ENCODE measurements around the gene UBAP1.
"Not testable (repeated sequence)": the region's sequence is repeated elsewhere in the genome, so short reads cannot be mapped to it uniquely, and the experiment has no call there.

Gene UBAP1

DNA sequence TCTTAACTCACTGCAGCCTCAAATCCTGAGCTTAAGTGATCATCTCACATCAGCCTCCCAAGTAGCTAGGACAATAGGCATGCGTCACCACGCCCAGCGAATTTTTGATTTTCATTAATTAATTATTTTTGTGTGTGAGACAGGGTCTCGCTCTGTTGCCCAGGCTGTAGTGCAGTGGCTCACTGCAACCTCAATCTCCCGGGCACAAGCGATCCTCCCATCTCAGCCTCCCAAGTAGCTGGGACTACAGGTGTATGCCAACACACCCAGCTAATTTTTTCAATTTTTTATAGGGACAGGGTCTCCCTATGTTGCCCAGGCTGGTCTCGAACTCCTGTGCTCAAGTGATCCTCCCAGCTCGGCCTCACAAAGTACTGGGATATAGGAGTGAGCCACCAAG, 41.4 kb downstream of the UBAP1 start:
- Histone ChIP-seq H3K9me3 (no peaks in the 10 kb centered on the region), H3K4me3 (no peak overlapping the region), H3K27me3 (ENCODE audit: low read depth) (no peaks in the 10 kb centered on the region), H3K4me1 (no peaks in the 10 kb centered on the region), H3K36me3 (replicated peaks) (no peaks in the 10 kb centered on the region)
- in situ Hi-C loops (cut with MboI; ENCODE audit: low sequenced_read_pairs): loop anchor here (5.0 kb wide), 1 partner anchor 48 kb away; no protein-coding TSS in a partner anchor
- no peak for DNase-seq (ENCODE audit: low spot score in 2 of 2)

DNA sequence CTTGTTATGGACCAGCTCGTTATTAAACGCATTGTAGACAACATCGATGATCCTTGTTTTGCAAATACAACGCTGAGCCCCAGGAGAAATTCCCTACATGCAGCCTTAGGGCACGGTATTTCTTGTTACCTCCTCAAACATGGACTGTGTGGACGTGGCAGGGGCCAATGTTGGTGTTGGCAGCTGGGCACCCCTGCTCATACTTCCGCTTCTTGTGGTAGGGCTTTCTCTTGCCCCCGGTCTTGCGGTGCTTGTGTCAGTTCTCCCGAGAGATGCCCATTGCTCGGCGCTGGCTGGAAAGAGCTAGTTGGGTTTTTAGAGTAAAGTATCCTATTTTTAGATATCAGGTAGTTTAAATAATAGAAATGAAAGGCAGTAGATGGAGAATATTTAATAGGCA, 45.5 kb downstream of the UBAP1 start:
- Histone ChIP-seq H3K27me3 (ENCODE audit: low read depth) (no peaks in the 10 kb centered on the region), H3K4me3 (no peak overlapping the region), H3K9me3 (no peaks in the 10 kb centered on the region), H3K36me3 (replicated peaks) (no peaks in the 10 kb centered on the region), H3K4me1 (peaks cover 14% of the 10 kb centered on the region)
- in situ Hi-C loops (cut with MboI; ENCODE audit: low sequenced_read_pairs): loop anchor here (5.0 kb wide), 1 partner anchor 52 kb away; no protein-coding TSS in a partner anchor
- DNase-seq (ENCODE audit: low spot score in 2 of 2): no peak

- H3K4me3 ChIP-seq; H3K27me3 ChIP-seq (ENCODE audit: low read depth); H3K9me3 ChIP-seq; H3K36me3 ChIP-seq (replicated peaks); in situ Hi-C loops (cut with MboI; ENCODE audit: low sequenced_read_pairs): not testable (repeated sequence)
- H3K4me1 ChIP-seq: peaks cover 14% of the 10 kb centered on the region
- DNase-seq (ENCODE audit: low spot score in 2 of 2): peak in 1 of 2 experiments; percentile 26
Measured at GRCh38 chr9:34226144-34226760, 47.4 kb downstream of the UBAP1 start.

GRCh38 chr9:34227445-34227844, 48.6 kb downstream of the UBAP1 start:
- Histone ChIP-seq H3K27me3 (ENCODE audit: low read depth) (no peaks in the 10 kb centered on the region), H3K9me3 (no peaks in the 10 kb centered on the region), H3K4me3 (no peak overlapping the region), H3K36me3 (replicated peaks) (no peaks in the 10 kb centered on the region), H3K4me1 (peaks cover 14% of the 10 kb centered on the region)
- in situ Hi-C loops (cut with MboI; ENCODE audit: low sequenced_read_pairs): no loop called here
- DNase-seq (ENCODE audit: low spot score in 2 of 2): no peak

GRCh38 chr9:34230556-34230955, 51.7 kb downstream of the UBAP1 start:
- in situ Hi-C loops (cut with MboI; ENCODE audit: low sequenced_read_pairs): no loop called here
- H3K4me1 ChIP-seq: peaks cover 14% of the 10 kb centered on the region

DNA sequence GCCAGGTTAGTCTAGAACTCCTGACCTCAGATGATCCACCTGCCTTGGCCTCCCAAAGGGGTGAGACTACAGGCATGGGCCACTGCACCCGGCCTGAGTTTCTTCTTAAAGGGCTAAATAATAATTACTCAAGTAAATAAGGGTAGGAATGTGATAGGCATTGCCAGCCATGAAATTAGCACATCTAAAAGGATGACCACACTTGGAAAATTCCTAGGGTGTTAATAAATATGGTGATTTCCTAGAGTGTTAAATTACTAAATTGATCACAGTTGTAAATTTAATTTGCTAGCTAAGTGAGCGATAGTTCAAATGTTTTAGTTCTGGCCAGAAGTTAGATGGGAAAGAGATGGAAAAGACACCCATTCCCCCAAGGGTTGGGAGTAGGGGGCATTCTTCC, 53.4 kb downstream of the UBAP1 start:
- DNase-seq (ENCODE audit: low spot score in 2 of 2): no peak
- peaks cover under 1% of the 10 kb centered on the region; the same call in 1 of the 2 replicates for H3K4me1 ChIP-seq

More at GRCh38 chr9:34230556-34230955, 51.7 kb downstream of the UBAP1 start:
- DNase-seq (ENCODE audit: low spot score in 2 of 2): no peak
- H3K36me3 ChIP-seq (replicated peaks): no peaks in the 10 kb centered on the region
- H3K27me3 ChIP-seq (ENCODE audit: low read depth): no peaks in the 10 kb centered on the region
- no peak overlapping the region for H3K4me3 ChIP-seq
- no peaks in the 10 kb centered on the region for H3K9me3 ChIP-seq

GRCh38 chr9:34233672-34234071, 54.8 kb downstream of the UBAP1 start:
- Histone ChIP-seq H3K27me3 (ENCODE audit: low read depth) (no peaks in the 10 kb centered on the region), H3K36me3 (replicated peaks) (peaks cover 11% of the 10 kb centered on the region), H3K9me3 (no peaks in the 10 kb centered on the region), H3K4me1 (no peaks in the 10 kb centered on the region), H3K4me3 (no peak overlapping the region)
- no peak for DNase-seq (ENCODE audit: low spot score in 2 of 2)
- in situ Hi-C loops (cut with MboI; ENCODE audit: low sequenced_read_pairs): no loop called here

More for the DNA sequence above, 53.4 kb downstream of the UBAP1 start:
- Histone ChIP-seq H3K4me3 (no peak overlapping the region), H3K27me3 (ENCODE audit: low read depth) (no peaks in the 10 kb centered on the region), H3K9me3 (no peaks in the 10 kb centered on the region), H3K36me3 (replicated peaks) (peaks cover 11% of the 10 kb centered on the region)
- in situ Hi-C loops (cut with MboI; ENCODE audit: low sequenced_read_pairs): no loop called here

DNA sequence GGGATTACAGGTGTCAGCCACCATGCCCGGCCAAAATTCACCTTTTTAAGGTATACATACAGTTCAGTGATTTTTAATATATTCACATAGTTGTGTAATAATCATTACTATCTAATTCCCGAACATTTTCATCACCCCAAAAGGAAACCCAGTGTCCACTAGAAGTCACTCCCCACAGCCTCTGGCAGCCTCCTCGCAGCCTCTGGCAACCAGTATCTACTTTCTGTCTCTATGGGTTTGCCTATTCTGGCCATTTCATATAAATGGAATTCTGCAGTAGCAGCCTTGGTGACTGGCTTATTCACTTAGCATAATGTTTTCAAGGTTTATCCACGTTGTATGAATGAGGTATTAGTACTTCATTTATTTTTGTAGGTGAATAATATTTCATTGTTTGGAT, 59.0 kb downstream of the UBAP1 start:
- Histone ChIP-seq H3K36me3 (replicated peaks) (peaks cover 28% of the 10 kb centered on the region), H3K27me3 (ENCODE audit: low read depth) (no peaks in the 10 kb centered on the region), H3K4me3 (no peak overlapping the region), H3K9me3 (no peaks in the 10 kb centered on the region), H3K4me1 (no peaks in the 10 kb centered on the region)
- in situ Hi-C loops (cut with MboI; ENCODE audit: low sequenced_read_pairs): no loop called here
- DNase-seq (ENCODE audit: low spot score in 2 of 2): no peak

- in situ Hi-C loops (cut with MboI; ENCODE audit: low sequenced_read_pairs): no loop called here
- no peaks in the 10 kb centered on the region for H3K9me3 ChIP-seq
- no peaks in the 10 kb centered on the region for H3K27me3 ChIP-seq (ENCODE audit: low read depth)
- no peak for DNase-seq (ENCODE audit: low spot score in 2 of 2)
- H3K36me3 ChIP-seq (replicated peaks): peaks cover 33% of the 10 kb centered on the region
- no peaks in the 10 kb centered on the region for H3K4me1 ChIP-seq
- no peak overlapping the region for H3K4me3 ChIP-seq
Measured at GRCh38 chr9:34240006-34240405, 61.2 kb downstream of the UBAP1 start.

GRCh38 chr9:34242830-34243229, 64.0 kb downstream of the UBAP1 start:
- Histone ChIP-seq H3K9me3 (no peaks in the 10 kb centered on the region), H3K27me3 (ENCODE audit: low read depth) (no peaks in the 10 kb centered on the region), H3K36me3 (replicated peaks) (peaks cover 26% of the 10 kb centered on the region), H3K4me1 (no peaks in the 10 kb centered on the region), H3K4me3 (no peak overlapping the region)
- in situ Hi-C loops (cut with MboI; ENCODE audit: low sequenced_read_pairs): no loop called here
- no peak for DNase-seq (ENCODE audit: low spot score in 2 of 2)

GRCh38 chr9:34245212-34245611, 66.4 kb downstream of the UBAP1 start:
- H3K4me3 ChIP-seq; H3K9me3 ChIP-seq; DNase-seq (ENCODE audit: low spot score in 2 of 2); in situ Hi-C loops (cut with MboI; ENCODE audit: low sequenced_read_pairs); H3K27me3 ChIP-seq (ENCODE audit: low read depth); H3K4me1 ChIP-seq: not testable (repeated sequence)
- H3K36me3 ChIP-seq (replicated peaks): peaks cover 41% of the 10 kb centered on the region

DNA sequence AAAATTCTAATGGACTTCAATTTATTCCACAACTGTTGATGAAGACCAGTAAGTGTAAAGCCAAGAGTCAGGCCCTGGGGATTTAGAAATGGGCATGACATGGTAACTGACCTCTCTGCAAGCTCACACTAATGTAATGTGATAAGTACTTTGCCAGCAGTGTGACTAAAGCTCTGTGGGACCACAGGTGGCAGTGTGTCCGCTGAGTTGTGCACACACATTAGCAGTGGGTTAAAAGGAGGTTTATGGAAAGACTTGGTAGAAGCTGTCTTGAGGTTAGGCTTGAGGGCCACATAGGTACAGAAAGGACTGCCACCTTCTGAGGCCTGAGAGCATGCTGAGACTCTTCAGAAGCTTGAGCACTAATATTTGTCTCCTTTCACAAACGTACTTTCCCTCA, 67.6 kb downstream of the UBAP1 start:
- no peak for DNase-seq (ENCODE audit: low spot score in 2 of 2)
- in situ Hi-C loops (cut with MboI; ENCODE audit: low sequenced_read_pairs): no loop called here
- peaks cover 47% of the 10 kb centered on the region for H3K36me3 ChIP-seq (replicated peaks)

GRCh38 chr9:34247782-34248181, 68.9 kb downstream of the UBAP1 start:
- not testable (repeated sequence) for H3K27me3 ChIP-seq (ENCODE audit: low read depth)

More for the DNA sequence above, 67.6 kb downstream of the UBAP1 start:
- H3K4me3 ChIP-seq: no peak overlapping the region
- H3K27me3 ChIP-seq (ENCODE audit: low read depth): no peaks in the 10 kb centered on the region
- H3K4me1 ChIP-seq: no peaks in the 10 kb centered on the region
- H3K9me3 ChIP-seq: no peaks in the 10 kb centered on the region

DNA sequence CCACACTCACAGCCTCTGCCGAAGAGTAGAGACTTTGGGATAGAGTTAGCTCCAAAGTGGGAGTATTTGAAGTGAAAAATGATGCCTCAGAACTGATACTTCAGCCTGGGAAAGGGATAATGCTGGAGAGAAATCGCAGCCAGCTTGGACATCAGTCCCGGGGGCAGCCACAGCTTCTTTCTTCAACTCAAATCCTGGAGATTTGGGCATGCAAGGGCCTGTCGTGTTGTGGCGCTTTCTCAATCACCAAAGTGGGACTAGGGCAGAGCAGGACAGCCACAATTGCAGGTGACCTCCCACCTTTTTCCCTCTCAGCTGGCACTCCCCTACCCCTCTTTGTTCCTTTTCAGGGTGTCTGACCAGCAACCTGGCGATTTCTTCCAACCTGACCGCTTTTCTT, 70.4 kb downstream of the UBAP1 start:
- Histone ChIP-seq H3K4me1 (peaks cover 3% of the 10 kb centered on the region), H3K27me3 (ENCODE audit: low read depth) (no peaks in the 10 kb centered on the region), H3K36me3 (replicated peaks) (peaks cover 55% of the 10 kb centered on the region), H3K9me3 (no peaks in the 10 kb centered on the region), H3K4me3 (no peak overlapping the region)
- DNase-seq (ENCODE audit: low spot score in 2 of 2): no peak
- in situ Hi-C loops (cut with MboI; ENCODE audit: low sequenced_read_pairs): no loop called here

More at GRCh38 chr9:34247782-34248181, 68.9 kb downstream of the UBAP1 start:
- DNase-seq (ENCODE audit: low spot score in 2 of 2); in situ Hi-C loops (cut with MboI; ENCODE audit: low sequenced_read_pairs); H3K9me3 ChIP-seq; H3K4me3 ChIP-seq; H3K4me1 ChIP-seq: not testable (repeated sequence)
- peaks cover 47% of the 10 kb centered on the region for H3K36me3 ChIP-seq (replicated peaks)

DNA sequence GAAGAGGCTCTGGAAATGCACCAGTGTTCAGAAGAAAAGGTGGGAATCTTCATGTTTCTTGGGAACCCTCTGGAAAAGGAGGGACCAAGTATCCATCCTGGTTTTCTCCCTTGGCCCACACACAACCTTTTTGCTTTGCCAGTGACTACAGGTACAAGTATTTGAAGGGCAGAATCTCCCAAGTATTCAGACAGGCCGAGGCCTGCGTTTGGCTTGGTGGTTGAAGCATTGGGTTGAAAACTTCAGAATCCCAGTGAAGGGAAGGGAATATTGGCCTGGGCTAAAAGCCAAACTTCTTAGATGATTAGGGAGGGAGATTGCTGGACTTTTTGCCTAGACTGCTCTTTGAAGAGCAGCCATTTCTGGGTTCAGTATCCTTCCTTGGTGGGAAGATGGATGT, 71.9 kb downstream of the UBAP1 start:
- no peak overlapping the region for H3K4me3 ChIP-seq
- H3K4me1 ChIP-seq: peaks cover 3% of the 10 kb centered on the region
- H3K9me3 ChIP-seq: no peaks in the 10 kb centered on the region
- H3K27me3 ChIP-seq (ENCODE audit: low read depth): no peaks in the 10 kb centered on the region
- H3K36me3 ChIP-seq (replicated peaks): peaks cover 67% of the 10 kb centered on the region
- in situ Hi-C loops (cut with MboI; ENCODE audit: low sequenced_read_pairs): no loop called here
- no peak for DNase-seq (ENCODE audit: low spot score in 2 of 2)
